HepG2 (cell line): ENCODE measurements around the gene NDUFAF3. TPM values are rescaled to one million over a fixed set of nuclear protein-coding genes. Genes with fewer than 3 reads are reported as not detected.

Experiments used
- ATAC-seq: fragments of 200-7000 bp; cut with Tn5 transposase; 3 replicates; pipeline ENCODE4 v1.9.1; 2020; ENCODE audit warnings: mild to moderate bottlenecking, moderate library complexity
- BruUV-seq: library from RNA; stranded (reverse); fragments of 400-500 nt; replicated peaks from 2 replicates; lab custom pipeline; 2021; lab: Mats Ljungman, UMichigan
- CTCF ChIA-PET: fragments of 300-600 bp; formaldehyde crosslinking; extraction: SDS; loops from one replicate; lab custom pipeline; 2021; ENCODE audit warnings: low total read pairs, inconsistent platforms, low intra/inter-chr PET ratio; lab: Yijun Ruan, JAX
- POLR2A ChIA-PET: fragments of 350-600 bp; sonication (Branson Sonifier 250); formaldehyde crosslinking; loops from one replicate; lab custom pipeline; 2020; ENCODE audit warnings: antibody characterized with exemption, inconsistent platforms; lab: Yijun Ruan, JAX
- DNase-seq: peaks from one replicate; pipeline ENCODE4 v3.0.0-alpha.2; 2015; ENCODE audit warnings: low spot score
- FAIRE-seq: peaks from 3 replicates; lab custom pipeline; 2011; peaks lifted over from hg19 to GRCh38; lab: Jason Lieb, UNC
- H2AFZ ChIP-seq: one replicate; pipeline ENCODE4 v1.6.1; 2011; ENCODE audit warnings: low read length, inconsistent platforms
- H3K27ac ChIP-seq: fragments of 300-600 bp; 3 replicates; pipeline ENCODE4 v1.8.0; 2011; ENCODE audit warnings: mixed run types, mild to moderate bottlenecking, mixed read lengths, low read length, inconsistent platforms; ENCODE audit not compliant: insufficient read depth; ENCODE audit errors: extremely low read length
- H3K27me3 ChIP-seq, 2 experiments: fragments of 200-600 bp in 1 of 2; 2 replicates in 1 of 2; 3 replicates in 1 of 2; pipeline versions ENCODE4 v1.6.0 to v1.8.0; 2011; ENCODE audit warnings: low read length in 2 of 2, mild to moderate bottlenecking in 2 of 2, moderate library complexity in 2 of 2, inconsistent platforms in 1 of 2; ENCODE audit not compliant: insufficient read depth in 2 of 2, control insufficient read depth in 1 of 2
- H3K36me3 ChIP-seq, 2 experiments: fragments of 200-600 bp in 1 of 2; replicated peaks in 1 of 2; 2 replicates in 1 of 2; 3 replicates in 1 of 2; pipeline versions ENCODE4 v1.5.1 to v1.8.0; 2011; ENCODE audit warnings: low read length in 2 of 2, inconsistent platforms in 1 of 2; ENCODE audit not compliant: insufficient read depth in 2 of 2, control insufficient read depth in 1 of 2
- H3K4me1 ChIP-seq: 2 replicates; pipeline ENCODE4 v1.5.1; 2012; ENCODE audit warnings: low read length, inconsistent platforms; ENCODE audit not compliant: insufficient read depth
- H3K4me2 ChIP-seq: 2 replicates; pipeline ENCODE4 v1.6.0; 2011; ENCODE audit warnings: low read depth, low read length, inconsistent platforms
- H3K4me3 ChIP-seq, 3 experiments: fragments of 200-600 bp in 1 of 3; sonication (generic), shearing (Covaris generic) in 1 of 3; replicated peaks in 1 of 3; 2 replicates each; pipeline ENCODE4 v1.5.1; 2011 to 2016; ENCODE audit warnings: low read length in 3 of 3, inconsistent platforms in 2 of 3, low read depth in 2 of 3, mild to moderate bottlenecking in 2 of 3, control low read depth in 1 of 3, mixed read lengths in 1 of 3; ENCODE audit not compliant: insufficient read depth in 1 of 3
- H3K79me2 ChIP-seq: one replicate; pipeline ENCODE4 v1.6.1; 2011; ENCODE audit warnings: low read length, inconsistent platforms; ENCODE audit not compliant: insufficient read depth
- H3K9ac ChIP-seq: 2 replicates; pipeline ENCODE4 v1.6.0; 2011; ENCODE audit warnings: mild to moderate bottlenecking, low read depth, low read length, inconsistent platforms; ENCODE audit not compliant: insufficient read depth
- H3K9me3 ChIP-seq: 2 replicates; pipeline ENCODE4 v1.5.1; 2012; ENCODE audit warnings: mild to moderate bottlenecking, low read length
- H4K20me1 ChIP-seq: 2 replicates; pipeline ENCODE4 v1.6.0; 2011; ENCODE audit warnings: inconsistent platforms, mild to moderate bottlenecking, low read length, moderate library complexity; ENCODE audit not compliant: insufficient read depth
- EEA1 ChIP-seq: sonication (generic); formaldehyde crosslinking; IDR thresholded peaks from 2 replicates; pipeline ENCODE4 v1.5.1; 2020; ENCODE audit warnings: mild to moderate bottlenecking, missing genetic modification reagents, borderline replicate concordance
- ETV5 ChIP-seq: IDR thresholded peaks from 2 replicates; pipeline ENCODE4 v1.6.1; 2018; ENCODE audit warnings: missing biosample characterization, missing genetic modification reagents, inconsistent platforms, borderline replicate concordance
- RBM22 ChIP-seq: fragments of 200-400 bp; formaldehyde crosslinking; optimal IDR thresholded peaks from 2 replicates; pipeline ENCODE3; 2017; ENCODE audit warnings: mild to moderate bottlenecking, low read length, moderate library complexity
- ZMAT3 ChIP-seq: sonication (generic); formaldehyde crosslinking; conservative IDR thresholded peaks from 2 replicates; pipeline ENCODE4 v1.7.0; 2021; ENCODE audit warnings: missing genetic modification reagents
- ZNF143 ChIP-seq: sonication (generic); formaldehyde crosslinking; IDR thresholded peaks from 2 replicates; pipeline ENCODE4 v1.4.0; 2020; ENCODE audit warnings: missing genetic modification reagents
- ZNF3 ChIP-seq: IDR thresholded peaks from 2 replicates; pipeline ENCODE4 v1.7.0; 2017; ENCODE audit warnings: inconsistent platforms
- WGBS: methylation state at CpG from one replicate; pipeline ENCODE4 v1.1.6; 2017; ENCODE audit warnings: low lambda C conversion rate; 5-methylcytosine and 5-hydroxymethylcytosine counted together
- in situ Hi-C: cut with HindIII; loops from 2 replicates; pipeline ENCODE4 v1.10.0; 2017; ENCODE audit warnings: low pct_unique_long_range_greater_than_20kb; ENCODE audit not compliant: extremely low pct_ligation_motif_present
- intact Hi-C: fragments of 100-400 bp; cut with micrococcal nuclease; formaldehyde crosslinking; loops from one replicate; pipeline ENCODE4 v1.10.0; 2022; ENCODE audit not compliant: unreplicated experiment
- polyA plus RNA-seq, 8 experiments: library from polyadenylated mRNA; depleted of rRNA in 3 of 8; stranded (reverse) in 7 of 8; unstranded in 1 of 8; fragments of >200 nt; fragmentation: Illumina TruSeq in 4 of 8; extraction: Trizol in 4 of 8; gene quantifications; 2 replicates each; pipeline versions ENCODE4 v1.2.1 to v1.2.3, GENCODE V29; 2011 to 2016; ENCODE audit warnings: low read depth in 4 of 8, missing spikeins in 1 of 8, mixed read lengths in 1 of 8; ENCODE audit not compliant: insufficient read depth in 1 of 8
- total RNA-seq, 5 experiments: library from RNA; depleted of rRNA; stranded (reverse); fragments of >200 nt; fragmentation: Illumina TruSeq; extraction: Trizol; gene quantifications; 2 replicates each; pipeline ENCODE4 v1.2.3, GENCODE V29; 2016; ENCODE audit warnings: low read depth in 1 of 5
- TF ChIP-seq, protein P1 (sequence below): sonication (generic); formaldehyde crosslinking; IDR thresholded peaks from 2 replicates; pipeline ENCODE4 v1.4.0; 2020; ENCODE audit warnings: missing genetic modification reagents, borderline replicate concordance

NDUFAF3 gene
- total and polyA plus RNA-seq, 2 of the 13 experiments (the other 11 are each of a cell fraction or from before 2014, with no cell fraction given): 39.0 to 50.0 TPM

DNA sequence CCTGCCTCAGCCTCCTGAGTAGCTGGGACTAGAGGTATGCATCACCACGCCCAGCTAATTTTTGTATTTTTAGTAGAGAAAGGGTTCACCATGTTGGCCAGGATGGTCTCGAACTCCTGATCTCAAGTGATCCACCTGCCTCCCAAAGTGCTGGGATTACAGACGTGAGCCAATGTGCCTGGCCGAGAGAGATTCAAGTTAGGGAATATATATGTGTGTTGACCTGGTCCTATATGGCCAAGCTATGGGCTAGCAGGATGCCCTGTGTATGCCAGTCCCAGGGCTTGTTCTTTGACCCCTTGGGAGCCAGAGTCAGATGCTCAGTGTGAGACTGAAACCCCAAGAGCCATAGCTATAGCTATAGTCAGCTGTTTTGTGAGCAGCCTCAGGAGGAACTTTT, 1.9 kb downstream of the NDUFAF3 start:
- H3K27me3 ChIP-seq: no peaks in the 10 kb centered on the region; a peak in 1 of 5 replicates
- WGBS: 96% methylated on average over 4 of the region's 4 CpGs
- H3K27ac ChIP-seq: no peak overlapping the region
- H3K36me3 ChIP-seq: peaks cover 16 to 30% of the 10 kb centered on the region in 2 experiments
- H3K9ac ChIP-seq: no peak overlapping the region
- no peak overlapping the region for H2AFZ ChIP-seq
- CTCF ChIA-PET: no interaction called here
- peaks cover 59% of the 10 kb centered on the region for H3K4me1 ChIP-seq
- no peaks in the 10 kb centered on the region for H4K20me1 ChIP-seq
- H3K79me2 ChIP-seq: peaks cover 38% of the 10 kb centered on the region
- FAIRE-seq (no peak), ATAC-seq (no peak), DNase-seq (no peak)
- TF ChIP-seq RBM22 (no peak), ETV5 (no peak), ZNF3 (no peak), ZNF143 (no peak), EEA1 (CRISPR knock-in tag) (no peak), ZMAT3 (CRISPR knock-in tag) (no peak)
- TF ChIP-seq, protein P1, sequence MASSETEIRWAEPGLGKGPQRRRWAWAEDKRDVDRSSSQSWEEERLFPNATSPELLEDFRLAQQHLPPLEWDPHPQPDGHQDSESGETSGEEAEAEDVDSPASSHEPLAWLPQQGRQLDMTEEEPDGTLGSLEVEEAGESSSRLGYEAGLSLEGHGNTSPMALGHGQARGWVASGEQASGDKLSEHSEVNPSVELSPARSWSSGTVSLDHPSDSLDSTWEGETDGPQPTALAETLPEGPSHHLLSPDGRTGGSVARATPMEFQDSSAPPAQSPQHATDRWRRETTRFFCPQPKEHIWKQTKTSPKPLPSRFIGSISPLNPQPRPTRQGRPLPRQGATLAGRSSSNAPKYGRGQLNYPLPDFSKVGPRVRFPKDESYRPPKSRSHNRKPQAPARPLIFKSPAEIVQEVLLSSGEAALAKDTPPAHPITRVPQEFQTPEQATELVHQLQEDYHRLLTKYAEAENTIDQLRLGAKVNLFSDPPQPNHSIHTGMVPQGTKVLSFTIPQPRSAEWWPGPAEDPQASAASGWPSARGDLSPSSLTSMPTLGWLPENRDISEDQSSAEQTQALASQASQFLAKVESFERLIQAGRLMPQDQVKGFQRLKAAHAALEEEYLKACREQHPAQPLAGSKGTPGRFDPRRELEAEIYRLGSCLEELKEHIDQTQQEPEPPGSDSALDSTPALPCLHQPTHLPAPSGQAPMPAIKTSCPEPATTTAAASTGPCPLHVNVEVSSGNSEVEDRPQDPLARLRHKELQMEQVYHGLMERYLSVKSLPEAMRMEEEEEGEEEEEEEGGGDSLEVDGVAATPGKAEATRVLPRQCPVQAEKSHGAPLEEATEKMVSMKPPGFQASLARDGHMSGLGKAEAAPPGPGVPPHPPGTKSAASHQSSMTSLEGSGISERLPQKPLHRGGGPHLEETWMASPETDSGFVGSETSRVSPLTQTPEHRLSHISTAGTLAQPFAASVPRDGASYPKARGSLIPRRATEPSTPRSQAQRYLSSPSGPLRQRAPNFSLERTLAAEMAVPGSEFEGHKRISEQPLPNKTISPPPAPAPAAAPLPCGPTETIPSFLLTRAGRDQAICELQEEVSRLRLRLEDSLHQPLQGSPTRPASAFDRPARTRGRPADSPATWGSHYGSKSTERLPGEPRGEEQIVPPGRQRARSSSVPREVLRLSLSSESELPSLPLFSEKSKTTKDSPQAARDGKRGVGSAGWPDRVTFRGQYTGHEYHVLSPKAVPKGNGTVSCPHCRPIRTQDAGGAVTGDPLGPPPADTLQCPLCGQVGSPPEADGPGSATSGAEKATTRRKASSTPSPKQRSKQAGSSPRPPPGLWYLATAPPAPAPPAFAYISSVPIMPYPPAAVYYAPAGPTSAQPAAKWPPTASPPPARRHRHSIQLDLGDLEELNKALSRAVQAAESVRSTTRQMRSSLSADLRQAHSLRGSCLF: no peak
- no peak overlapping the region for H3K4me2 ChIP-seq
- BruUV-seq: no TSS peak
- H3K4me3 ChIP-seq: no peak overlapping the region
- no peaks in the 10 kb centered on the region for H3K9me3 ChIP-seq
- intact Hi-C loops: loop anchor here (5.0 kb wide), 1 partner anchor 69 kb away; the partner anchor contains the start of gene QRICH1
- in situ Hi-C loops: no loop called here
- POLR2A ChIA-PET: interaction anchor here (0.9 to 11.1 kb wide), 4 partner anchors 14 to 477 kb away, joined by 3 to 280 read pairs (median 46); partner anchors contain the start of genes QRICH1 and WDR6
